H1 (cell line): ENCODE results near the gene SBF1. TPM values are rescaled to one million over a fixed set of nuclear protein-coding genes. Genes with fewer than 3 reads are reported as not detected.

Source experiments
- CTCF ChIA-PET: fragments of 300-600 bp; sonication (Branson Sonifier 250); formaldehyde crosslinking; loops from one replicate; lab custom pipeline; 2021; ENCODE audit not compliant: partially characterized antibody; lab: Charles Lee
- POLR2A ChIA-PET: fragments of 300-600 bp; sonication (Branson Sonifier 250); formaldehyde crosslinking; loops from one replicate; lab custom pipeline; 2021; ENCODE audit warnings: inconsistent platforms; ENCODE audit not compliant: partially characterized antibody; lab: Charles Lee
- DNase-seq, 2 experiments: peaks; one replicate each; pipeline versions ENCODE4 v3.0.0 to v3.0.0-alpha.2; 2010 to 2022; ENCODE audit warnings: low spot score in 2 of 2, low read depth in 1 of 2, mixed read lengths in 1 of 2
- FAIRE-seq: peaks from 2 replicates; lab custom pipeline; 2011; peaks lifted over from hg19 to GRCh38; lab: Jason Lieb, UNC
- H2AFZ ChIP-seq: 2 replicates; pipeline ENCODE4 v1.8.1; 2012; ENCODE audit warnings: low read length, inconsistent platforms
- H2AK5ac ChIP-seq: 2 replicates; pipeline ENCODE4 v1.6.1; 2013; ENCODE audit warnings: low read depth, low read length
- H2BK120ac ChIP-seq: replicated peaks from 2 replicates; pipeline ENCODE3; 2013; ENCODE audit warnings: low read depth, low read length, inconsistent platforms
- H2BK12ac ChIP-seq: 2 replicates; pipeline ENCODE4 v1.6.1; 2013; ENCODE audit warnings: low read depth, low read length
- H2BK15ac ChIP-seq: 2 replicates; pipeline ENCODE4 v1.6.1; 2013; ENCODE audit warnings: low read length
- H2BK20ac ChIP-seq: 2 replicates; pipeline ENCODE4 v1.6.1; 2013; ENCODE audit warnings: low read length
- H2BK5ac ChIP-seq: 2 replicates; pipeline ENCODE4 v1.6.1; 2013; ENCODE audit warnings: low read depth, low read length
- H3K14ac ChIP-seq: 2 replicates; pipeline ENCODE4 v1.6.1; 2013; ENCODE audit warnings: inconsistent platforms; ENCODE audit not compliant: insufficient read length
- H3K18ac ChIP-seq: 2 replicates; pipeline ENCODE4 v1.6.1; 2013; ENCODE audit warnings: low read length; ENCODE audit errors: extremely low read depth
- H3K23ac ChIP-seq: 2 replicates; pipeline ENCODE4 v1.6.1; 2013; ENCODE audit warnings: inconsistent platforms; ENCODE audit not compliant: insufficient read length
- H3K23me2 ChIP-seq: 2 replicates; pipeline ENCODE4 v1.6.1; 2013; ENCODE audit warnings: low read depth, low read length
- H3K27ac ChIP-seq: 2 replicates; pipeline ENCODE4 v1.6.1; 2011; ENCODE audit warnings: low read depth, low read length, inconsistent platforms
- H3K27me3 ChIP-seq, 4 experiments: replicated peaks in 1 of 4; 1 replicate in 1 of 4; 2 replicates in 3 of 4; pipeline versions ENCODE4 v1.6.1 to v1.8.1; 2011 to 2013; ENCODE audit warnings: low read length in 3 of 4, mild to moderate bottlenecking in 3 of 4, inconsistent platforms in 2 of 4, mixed read lengths in 2 of 4, moderate library complexity in 1 of 4; ENCODE audit not compliant: control insufficient read depth in 3 of 4, insufficient read depth in 3 of 4; ENCODE audit errors: extremely low read depth in 1 of 4
- H3K36me3 ChIP-seq, 4 experiments: 2 replicates each; pipeline versions ENCODE4 v1.6.1 to v1.8.1; 2011 to 2013; ENCODE audit warnings: mild to moderate bottlenecking in 4 of 4, low read length in 3 of 4, moderate library complexity in 2 of 4, control low read depth in 1 of 4, inconsistent platforms in 1 of 4; ENCODE audit not compliant: insufficient read depth in 4 of 4, control insufficient read depth in 2 of 4
- H3K4ac ChIP-seq: replicated peaks from 2 replicates; pipeline ENCODE3; 2013; ENCODE audit warnings: low read length, low read depth, mixed read lengths, inconsistent platforms; ENCODE audit not compliant: insufficient read length
- H3K4me1 ChIP-seq, 4 experiments: replicated peaks in 1 of 4; 1 replicate in 1 of 4; 2 replicates in 3 of 4; pipeline versions ENCODE4 v1.6.1 to v1.8.1; 2011 to 2013; ENCODE audit warnings: low read length in 3 of 4, inconsistent platforms in 2 of 4, mixed read lengths in 1 of 4; ENCODE audit not compliant: insufficient read depth in 4 of 4, control insufficient read depth in 3 of 4
- H3K4me2 ChIP-seq, 2 experiments: 2 replicates each; pipeline versions ENCODE4 v1.6.1 to v1.8.1; 2011 to 2013; ENCODE audit warnings: low read depth in 2 of 2, low read length in 2 of 2, control low read depth in 1 of 2, inconsistent platforms in 1 of 2, mild to moderate bottlenecking in 1 of 2; ENCODE audit not compliant: insufficient read depth in 1 of 2
- H3K4me3 ChIP-seq, 4 experiments: fragments of 200-600, 300-600 bp in 1 of 4; sonication (generic), shearing (Covaris generic), sonication (Bioruptor Twin) in 1 of 4; 2 replicates each; pipeline versions ENCODE4 v1.5.1 to v1.8.1; 2011 to 2016; ENCODE audit warnings: low read length in 4 of 4, low read depth in 3 of 4, control low read depth in 2 of 4, inconsistent platforms in 2 of 4, mild to moderate bottlenecking in 2 of 4, mixed read lengths in 1 of 4, moderate library complexity in 1 of 4; ENCODE audit not compliant: insufficient read depth in 2 of 4; ENCODE audit errors: extremely low read depth in 1 of 4
- H3K56ac ChIP-seq: replicated peaks from 2 replicates; pipeline ENCODE3; 2013; ENCODE audit warnings: low read depth, mild to moderate bottlenecking, mixed read lengths, low read length, inconsistent platforms; ENCODE audit not compliant: insufficient read length
- H3K79me1 ChIP-seq: 2 replicates; pipeline ENCODE4 v1.6.1; 2013; ENCODE audit warnings: low read depth, low read length, control low read depth
- H3K79me2 ChIP-seq, 2 experiments: 2 replicates each; pipeline versions ENCODE4 v1.6.1 to v1.8.1; 2012 to 2013; ENCODE audit warnings: low read length in 2 of 2, mild to moderate bottlenecking in 2 of 2, inconsistent platforms in 1 of 2; ENCODE audit not compliant: insufficient read depth in 2 of 2, control insufficient read depth in 1 of 2
- H3K9ac ChIP-seq, 4 experiments: replicated peaks in 1 of 4; 1 replicate in 1 of 4; 2 replicates in 3 of 4; pipeline versions ENCODE4 v1.6.1 to v1.8.1; 2011 to 2013; ENCODE audit warnings: low read depth in 3 of 4, low read length in 3 of 4, control low read depth in 2 of 4, mild to moderate bottlenecking in 2 of 4, moderate library complexity in 2 of 4, inconsistent platforms in 1 of 4; ENCODE audit errors: extremely low read depth in 1 of 4
- H3K9me3 ChIP-seq, 2 experiments: 2 replicates each; pipeline versions ENCODE4 v1.6.1 to v1.8.1; 2012 to 2013; ENCODE audit warnings: mild to moderate bottlenecking in 2 of 2, moderate library complexity in 2 of 2, control low read depth in 1 of 2, inconsistent platforms in 1 of 2, low read depth in 1 of 2, low read length in 1 of 2, mixed read lengths in 1 of 2; ENCODE audit not compliant: insufficient read depth in 2 of 2
- H4K20me1 ChIP-seq, 2 experiments: replicated peaks in 1 of 2; 2 replicates each; pipeline versions ENCODE3 to v1.8.1; 2011 to 2013; ENCODE audit warnings: inconsistent platforms in 2 of 2, low read length in 2 of 2, mild to moderate bottlenecking in 1 of 2; ENCODE audit not compliant: insufficient read depth in 2 of 2, control insufficient read depth in 1 of 2
- H4K5ac ChIP-seq: 2 replicates; pipeline ENCODE4 v1.6.1; 2013; ENCODE audit warnings: low read length, low read depth, mixed read lengths, inconsistent platforms; ENCODE audit not compliant: insufficient read length
- H4K8ac ChIP-seq: 2 replicates; pipeline ENCODE4 v1.8.0; 2013; ENCODE audit warnings: mild to moderate bottlenecking, moderate library complexity, low read length, inconsistent platforms; ENCODE audit not compliant: insufficient read depth; ENCODE audit errors: extremely low read depth
- H4K91ac ChIP-seq: replicated peaks from 2 replicates; pipeline ENCODE3; 2013; ENCODE audit warnings: low read length, mixed read lengths, inconsistent platforms; ENCODE audit not compliant: insufficient read length
- EZH2 ChIP-seq: fragments of 200-600 bp; sonication (generic); IDR thresholded peaks from 2 replicates; pipeline ENCODE4 v1.7.1; 2012; ENCODE audit warnings: low read depth, mild to moderate bottlenecking, moderate library complexity, low read length, inconsistent platforms; ENCODE audit not compliant: severe bottlenecking
- TCF12 ChIP-seq: IDR thresholded peaks from 2 replicates; pipeline ENCODE4 v1.6.1; 2011; ENCODE audit warnings: low read depth, mild to moderate bottlenecking, low read length
- WGBS, 2 experiments: shearing (Covaris generic) in 1 of 2; methylation state at CpG; one replicate each; pipeline versions ENCODE4 v1.1.6 to v1.1.7; 2013 to 2015; ENCODE audit warnings: low lambda C conversion rate in 2 of 2, mixed read lengths in 2 of 2, inconsistent platforms in 1 of 2, low coverage in 1 of 2, missing lambda C conversion rate in 1 of 2; ENCODE audit not compliant: insufficient replicate concordance in 2 of 2, insufficient coverage in 1 of 2, insufficient read length in 1 of 2; ENCODE audit errors: extremely low coverage in 1 of 2, missing lambda C conversion rate in 1 of 2; 5-methylcytosine and 5-hydroxymethylcytosine counted together
- polyA plus RNA-seq, 7 experiments: library from polyadenylated mRNA; depleted of rRNA in 3 of 7; stranded (reverse) in 5 of 7; unstranded in 2 of 7; fragments of >200 nt in 5 of 7; fragments of 200-250 nt in 2 of 7; gene quantifications; 1 replicate in 5 of 7; 2 replicates in 1 of 7; 4 replicates in 1 of 7; pipeline versions ENCODE4 v1.2.1 to v1.2.3, GENCODE V29; 2011 to 2013; ENCODE audit warnings: missing spikeins in 2 of 7, mixed read lengths in 2 of 7
- total RNA-seq: library from RNA; stranded (reverse); fragmentation: NEBNext Ultra II Directional; extraction: Animal tissue kit (Norgen Biotek cat#: 25700); gene quantifications from 2 replicates; pipeline ENCODE4 v1.2.1, GENCODE V29; 2021

Gene SBF1
- total and polyA plus RNA-seq, 2 of the 8 experiments (the other 6 are each of a cell fraction or from before 2014, with no cell fraction given) = 29.1 to 71.5 TPM

DNA sequence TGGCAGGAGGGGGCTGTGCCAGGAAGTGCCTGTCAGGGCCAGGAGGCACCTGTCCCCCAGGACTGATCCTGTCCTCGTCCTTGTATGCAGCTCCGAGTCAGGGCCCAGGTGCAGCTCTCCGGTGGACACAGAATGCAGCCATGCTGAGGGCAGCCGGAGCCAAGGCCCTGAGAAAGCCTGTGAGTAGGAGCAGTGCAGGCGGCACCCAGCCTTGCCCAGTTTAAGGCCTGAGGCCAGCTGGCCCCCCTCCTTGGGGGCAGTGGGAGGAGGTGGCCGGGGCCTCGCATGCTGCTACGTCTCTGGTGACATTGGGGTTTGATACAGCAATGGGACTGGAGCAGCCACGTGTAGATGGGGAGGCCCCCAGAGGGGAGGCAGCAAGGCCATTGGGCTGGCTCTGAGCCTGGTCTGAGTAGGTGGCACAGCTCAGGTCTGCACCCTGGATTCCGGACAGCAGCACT is 34.9 kb downstream of the SBF1 start:
- H3K4me2 ChIP-seq = no peak overlapping the region
- no peak overlapping the region for H3K4ac ChIP-seq
- CTCF ChIA-PET = interaction anchor here (0.7 to 2.8 kb wide), 6 partner anchors 9 to 187 kb away, joined by 3 to 22 read pairs (median 4); no protein-coding TSS in a partner anchor
- no peak overlapping the region for H2BK12ac ChIP-seq
- no peak overlapping the region for H3K4me3 ChIP-seq
- no peak overlapping the region for H3K14ac ChIP-seq
- POLR2A ChIA-PET = interaction anchor here (0.9 to 1.7 kb wide), 4 partner anchors 9 to 85 kb away, joined by 3 to 5 read pairs (median 4); partner anchors contain the start of gene SCO2
- no peak overlapping the region for H2BK120ac ChIP-seq
- H3K27ac ChIP-seq = no peak overlapping the region
- peaks cover 6 to 35% (median 18%) of the 10 kb centered on the region in 4 experiments for H3K36me3 ChIP-seq
- H4K91ac ChIP-seq = no peak overlapping the region
- H2BK5ac ChIP-seq = no peak overlapping the region
- H2AK5ac ChIP-seq = no peak overlapping the region
- no peak overlapping the region for H3K56ac ChIP-seq
- no peak for TF ChIP-seq EZH2
- no peak for TF ChIP-seq TCF12
- TF ChIP-seq, all 59 proteins: peak for 0
- H4K8ac ChIP-seq = 0 out of 2 replicates have a peak overlapping the region, but pooled peaks have one; percentile 51
- no peak overlapping the region for H3K18ac ChIP-seq
- no peaks in the 10 kb centered on the region for H3K23me2 ChIP-seq
- no peaks in the 10 kb centered on the region for H3K27me3 ChIP-seq
- peaks cover 0 to 3% (median 1%) of the 10 kb centered on the region in 4 experiments; a peak in 2 of 7 replicates for H3K4me1 ChIP-seq
- no peak overlapping the region for H2BK15ac ChIP-seq
- DNase-seq (no peak), FAIRE-seq (no peak)
- H2BK20ac ChIP-seq = no peak overlapping the region
- no peaks in the 10 kb centered on the region for H3K9me3 ChIP-seq
- no peak overlapping the region for H2AFZ ChIP-seq
- no peak overlapping the region for H3K23ac ChIP-seq
- peaks cover 5 to 17% of the 10 kb centered on the region in 2 experiments for H4K20me1 ChIP-seq
- H3K79me1 ChIP-seq = no peaks in the 10 kb centered on the region
- no peak overlapping the region for H4K5ac ChIP-seq
- WGBS, 2 experiments = 89% methylated on average over 10 of the region's 10 CpGs; no CpG with 5 or more reads in 1 of the 2 experiments
- H3K79me2 ChIP-seq = no peaks in the 10 kb centered on the region
- H3K9ac ChIP-seq = no peak overlapping the region
